ENCODE measurements around the gene ALG12.

GRCh38 chr22:49927483-49928184, 9.4 kb upstream of the ALG12 start:
- TF ChIP-seq CTCF (IDR thresholded peaks at IDR 0.05; ENCODE audit: insufficient read depth, low read length, poor library complexity, severe bottlenecking), result no peak
- TF ChIP-seq EZH2phosphoT487 (conservative IDR thresholded peaks at IDR 0.05; ENCODE audit: low read length), result no peak

Measured in SU-DHL-6 (cell line).